Chondrocyte (in vitro differentiated cells): ENCODE measurements around the gene KLC1. TPM values are rescaled to one million over a fixed set of nuclear protein-coding genes. Genes with fewer than 3 reads are reported as not detected.

Experiments
- DNase-seq: peaks from one replicate; pipeline ENCODE4 v3.0.0; 2021; ENCODE audit warnings: mixed read lengths, low spot score
- H3K27ac Mint-ChIP-seq: one replicate; pipeline ENCODE4 v1.8.0; 2021; ENCODE audit warnings: mild to moderate bottlenecking, moderate library complexity, mixed read lengths; ENCODE audit not compliant: unreplicated experiment
- H3K27me3 Mint-ChIP-seq: 2 replicates; pipeline ENCODE4 v1.8.0; 2021; ENCODE audit warnings: low read depth, mixed read lengths
- H3K36me3 Mint-ChIP-seq: 2 replicates; pipeline ENCODE4 v1.8.0; 2021; ENCODE audit warnings: low read depth, mixed read lengths
- H3K4me1 Mint-ChIP-seq: 2 replicates; pipeline ENCODE4 v1.8.0; 2021; ENCODE audit warnings: low read depth, mild to moderate bottlenecking, mixed read lengths
- H3K4me3 Mint-ChIP-seq: one replicate; pipeline ENCODE4 v1.8.0; 2021; ENCODE audit warnings: mild to moderate bottlenecking, moderate library complexity, mixed read lengths; ENCODE audit not compliant: unreplicated experiment
- H3K9me3 Mint-ChIP-seq: 2 replicates; pipeline ENCODE4 v1.8.0; 2021; ENCODE audit warnings: low read depth, mixed read lengths
- CTCF ChIP-seq: fragments of 200-600 bp; sonication (generic); IDR thresholded peaks from 2 replicates; pipeline ENCODE4 v1.5.0; 2021; ENCODE audit warnings: antibody characterized with exemption, mild to moderate bottlenecking, moderate library complexity
- total RNA-seq: library from RNA; stranded (reverse); gene quantifications from 3 replicates; pipeline ENCODE4 v1.2.1, GENCODE V29; 2021

The KLC1 gene
- total RNA-seq, 1 donor from 2014 or later, result 190 TPM

- H3K4me3 Mint-ChIP-seq, result no peak overlapping the region
- no peaks in the 10 kb centered on the region for H3K9me3 Mint-ChIP-seq
- TF ChIP-seq CTCF, result no peak
- DNase-seq, result no peak
- no peaks in the 10 kb centered on the region for H3K27me3 Mint-ChIP-seq
- H3K4me1 Mint-ChIP-seq, result peaks cover 35% of the 10 kb centered on the region
- peaks cover 14% of the 10 kb centered on the region for H3K36me3 Mint-ChIP-seq
- no peak overlapping the region for H3K27ac Mint-ChIP-seq
These were observed 97.5 kb downstream of the KLC1 start for GRCh38 chr14:103726474-103726873.

DNA sequence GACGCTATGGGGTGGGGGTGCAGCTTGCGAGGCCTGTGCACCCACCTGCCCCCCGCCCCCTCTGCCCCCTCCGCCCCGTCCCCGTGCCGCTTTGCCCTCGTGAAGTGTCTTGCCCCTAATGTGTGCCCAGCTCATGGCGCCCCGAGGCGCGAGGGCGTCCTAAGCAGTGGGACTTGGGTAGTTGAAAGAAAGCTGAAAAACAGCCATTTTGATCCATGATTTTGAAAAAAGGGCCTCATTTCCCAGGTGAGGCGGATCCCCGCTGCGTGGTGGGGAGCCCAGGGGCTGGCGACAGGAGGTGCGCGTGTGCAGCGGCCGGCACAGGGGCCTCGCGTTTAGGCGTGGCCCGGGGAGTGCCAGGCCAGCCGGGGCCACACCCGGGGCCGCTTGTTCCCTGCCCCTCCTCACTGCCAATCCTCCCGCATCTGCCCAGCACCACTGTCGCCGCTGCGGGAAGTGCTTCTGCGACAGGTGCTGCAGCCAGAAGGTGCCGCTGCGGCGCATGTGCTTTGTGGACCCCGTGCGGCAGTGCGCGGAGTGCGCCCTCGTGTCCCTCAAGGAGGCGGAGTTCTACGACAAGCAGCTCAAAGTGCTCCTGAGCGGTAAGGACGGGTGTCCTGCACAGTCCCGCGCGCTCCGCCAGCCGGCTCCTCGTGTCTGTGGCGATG, 98.4 kb downstream of the KLC1 start:
- H3K4me3 Mint-ChIP-seq, result no peak overlapping the region
- H3K9me3 Mint-ChIP-seq, result no peaks in the 10 kb centered on the region
- peaks cover 15% of the 10 kb centered on the region for H3K36me3 Mint-ChIP-seq
- H3K27me3 Mint-ChIP-seq, result no peaks in the 10 kb centered on the region
- peak; percentile 86 for DNase-seq
- no peak overlapping the region for H3K27ac Mint-ChIP-seq
- no peak for TF ChIP-seq CTCF
- H3K4me1 Mint-ChIP-seq, result peaks cover 27% of the 10 kb centered on the region

DNA sequence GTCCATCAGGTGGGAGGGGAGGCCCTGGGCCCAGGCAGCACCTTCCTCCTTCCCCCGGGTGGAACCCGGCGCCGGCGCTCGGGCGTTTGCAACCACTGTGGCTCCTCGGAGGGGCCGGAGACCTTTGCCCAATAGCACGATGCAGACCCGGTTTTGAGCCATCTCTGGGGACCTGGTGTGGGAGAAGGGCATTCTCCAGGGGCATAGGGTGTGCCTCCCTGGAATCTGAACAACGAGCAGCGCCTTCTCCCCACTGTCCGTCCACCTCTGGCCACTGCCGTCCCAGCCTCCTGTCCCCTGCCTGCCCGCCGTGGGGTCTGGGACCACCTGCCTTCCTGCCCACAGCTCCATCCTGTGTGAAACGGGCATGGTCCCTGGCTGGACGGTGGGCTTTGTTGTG, 99.1 kb downstream of the KLC1 start:
- no peak overlapping the region for H3K4me3 Mint-ChIP-seq
- H3K4me1 Mint-ChIP-seq, result peaks cover 22% of the 10 kb centered on the region
- H3K27me3 Mint-ChIP-seq, result no peaks in the 10 kb centered on the region
- no peaks in the 10 kb centered on the region for H3K9me3 Mint-ChIP-seq
- DNase-seq, result no peak
- H3K27ac Mint-ChIP-seq, result peak overlapping the region; percentile 32
- no peak for TF ChIP-seq CTCF
- peaks cover 19% of the 10 kb centered on the region for H3K36me3 Mint-ChIP-seq

GRCh38 chr14:103728721-103729120, 99.7 kb downstream of the KLC1 start:
- H3K27ac Mint-ChIP-seq, result no peak overlapping the region
- H3K4me3 Mint-ChIP-seq, result no peak overlapping the region
- no peak for TF ChIP-seq CTCF
- H3K4me1 Mint-ChIP-seq, result peaks cover 16% of the 10 kb centered on the region
- DNase-seq, result no peak
- no peaks in the 10 kb centered on the region for H3K9me3 Mint-ChIP-seq
- peaks cover 21% of the 10 kb centered on the region for H3K36me3 Mint-ChIP-seq
- H3K27me3 Mint-ChIP-seq, result no peaks in the 10 kb centered on the region

- no peak for DNase-seq
- H3K4me3 Mint-ChIP-seq, result no peak overlapping the region
- TF ChIP-seq CTCF, result no peak
- H3K27me3 Mint-ChIP-seq, result no peaks in the 10 kb centered on the region
- H3K27ac Mint-ChIP-seq, result no peak overlapping the region
- H3K9me3 Mint-ChIP-seq, result no peaks in the 10 kb centered on the region
- H3K4me1 Mint-ChIP-seq, result peaks cover 5% of the 10 kb centered on the region
- peaks cover 22% of the 10 kb centered on the region for H3K36me3 Mint-ChIP-seq
These were observed 100.8 kb downstream of the KLC1 start for GRCh38 chr14:103729496-103730448.
